ENCODE results near the gene IFT25. TPM values are rescaled to one million over a fixed set of nuclear protein-coding genes. Genes with fewer than 3 reads are reported as not detected.
"Not testable (repeated sequence)": the region's sequence is repeated elsewhere in the genome, so short reads cannot be mapped to it uniquely, and the experiment has no call there.

Gene IFT25
- total RNA-seq: 10 to 100 TPM; 17.7 to 27.1 (median 21.3) TPM

GRCh38 chr1:53945433-53946251 lies at the start of gene IFT25:
IFT25 (minus strand) TSS chr1:53945699; CDS start chr1:53940082, 5,617 bp downstream.
- no peak for TF ChIP-seq CTCF (IDR thresholded peaks at IDR 0.05)
- TF ChIP-seq POLR2AphosphoS5 (IDR thresholded peaks at IDR 0.05): peak; percentile 88
- TF ChIP-seq EP300 (IDR thresholded peaks at IDR 0.05): no peak
- peak; percentile 74 to 76 for TF ChIP-seq POLR2A (IDR thresholded peaks at IDR 0.05)
- Histone ChIP-seq H3K9me3 (no peaks in the 10 kb centered on the region), H3K27me3 (no peaks in the 10 kb centered on the region), H3K4me1 (peaks cover 0 to 66% (median 17%) of the 10 kb centered on the region in 3 donors), H3K36me3 (no peaks in the 10 kb centered on the region), H3K27ac (peak within 1 kb of the TSS; percentile 51 to 98 (median 91)), H3K4me3 (peak within 1 kb of the TSS; percentile 69 to 82)
- peak; percentile 92 for ATAC-seq
- 0% methylated on average over 4 to 5 of the region's 90 CpGs for WGBS, 2 donors (ENCODE audit: low coverage in 1 of 2)

GRCh38 chr1:53994516-53994915 lies 49.0 kb upstream of the IFT25 start:
- 77 to 88% methylated on average over 1 to 2 of the region's 2 CpGs for WGBS, 2 donors (ENCODE audit: low coverage in 1 of 2)
- ATAC-seq, H3K4me1 ChIP-seq, H3K4me3 ChIP-seq, H3K9me3 ChIP-seq, H3K27me3 ChIP-seq, H3K36me3 ChIP-seq, H3K27ac ChIP-seq: not testable (repeated sequence)

- TF ChIP-seq CTCF (IDR thresholded peaks at IDR 0.05) (no peak), POLR2AphosphoS5 (IDR thresholded peaks at IDR 0.05) (no peak), POLR2A (IDR thresholded peaks at IDR 0.05) (no peak), EP300 (IDR thresholded peaks at IDR 0.05) (no peak)
- no peak for ATAC-seq
- Histone ChIP-seq H3K4me1 (no peaks in the 10 kb centered on the region), H3K27ac (no peak overlapping the region), H3K27me3 (no peaks in the 10 kb centered on the region), H3K4me3 (no peak overlapping the region), H3K9me3 (no peaks in the 10 kb centered on the region), H3K36me3 (no peaks in the 10 kb centered on the region)
- WGBS, 2 donors (ENCODE audit: low coverage in 1 of 2): 40 to 100% methylated on average over 1 of the region's 4 CpGs
Observed at GRCh38 chr1:53992085-53992874, 46.8 kb upstream of the IFT25 start.

GRCh38 chr1:53987880-53988279 lies 42.4 kb upstream of the IFT25 start:
- Histone ChIP-seq H3K27ac (no peak overlapping the region), H3K4me1 (peaks cover 0 to 5% (median under 1%) of the 10 kb centered on the region in 3 donors), H3K36me3 (no peaks in the 10 kb centered on the region), H3K9me3 (no peaks in the 10 kb centered on the region), H3K27me3 (no peaks in the 10 kb centered on the region), H3K4me3 (no peak overlapping the region)
- ATAC-seq: no peak
- WGBS, 2 donors (ENCODE audit: low coverage in 1 of 2): 70 to 75% methylated on average over 2 of the region's 2 CpGs
- TF ChIP-seq POLR2A (IDR thresholded peaks at IDR 0.05): no peak
- no peak for TF ChIP-seq POLR2AphosphoS5 (IDR thresholded peaks at IDR 0.05)
- no peak for TF ChIP-seq EP300 (IDR thresholded peaks at IDR 0.05)
- no peak for TF ChIP-seq CTCF (IDR thresholded peaks at IDR 0.05)

GRCh38 chr1:53986458-53986857 lies 41.0 kb upstream of the IFT25 start:
- TF ChIP-seq POLR2A (IDR thresholded peaks at IDR 0.05): no peak
- no peak for TF ChIP-seq CTCF (IDR thresholded peaks at IDR 0.05)
- TF ChIP-seq EP300 (IDR thresholded peaks at IDR 0.05): no peak
- TF ChIP-seq POLR2AphosphoS5 (IDR thresholded peaks at IDR 0.05): no peak
- no peak overlapping the region for H3K27ac ChIP-seq
- H3K9me3 ChIP-seq: no peaks in the 10 kb centered on the region
- no peak for ATAC-seq
- 85 to 100% methylated on average over 1 to 2 of the region's 3 CpGs for WGBS, 2 donors (ENCODE audit: low coverage in 1 of 2)
- H3K4me3 ChIP-seq: no peak overlapping the region
- peaks cover 0 to 19% (median 8%) of the 10 kb centered on the region in 3 donors for H3K4me1 ChIP-seq
- H3K36me3 ChIP-seq: no peaks in the 10 kb centered on the region
- H3K27me3 ChIP-seq: no peaks in the 10 kb centered on the region

All from gastroesophageal sphincter (tissue), 4 donors.